Measurements from ENCODE around the gene CD59.

DNA sequence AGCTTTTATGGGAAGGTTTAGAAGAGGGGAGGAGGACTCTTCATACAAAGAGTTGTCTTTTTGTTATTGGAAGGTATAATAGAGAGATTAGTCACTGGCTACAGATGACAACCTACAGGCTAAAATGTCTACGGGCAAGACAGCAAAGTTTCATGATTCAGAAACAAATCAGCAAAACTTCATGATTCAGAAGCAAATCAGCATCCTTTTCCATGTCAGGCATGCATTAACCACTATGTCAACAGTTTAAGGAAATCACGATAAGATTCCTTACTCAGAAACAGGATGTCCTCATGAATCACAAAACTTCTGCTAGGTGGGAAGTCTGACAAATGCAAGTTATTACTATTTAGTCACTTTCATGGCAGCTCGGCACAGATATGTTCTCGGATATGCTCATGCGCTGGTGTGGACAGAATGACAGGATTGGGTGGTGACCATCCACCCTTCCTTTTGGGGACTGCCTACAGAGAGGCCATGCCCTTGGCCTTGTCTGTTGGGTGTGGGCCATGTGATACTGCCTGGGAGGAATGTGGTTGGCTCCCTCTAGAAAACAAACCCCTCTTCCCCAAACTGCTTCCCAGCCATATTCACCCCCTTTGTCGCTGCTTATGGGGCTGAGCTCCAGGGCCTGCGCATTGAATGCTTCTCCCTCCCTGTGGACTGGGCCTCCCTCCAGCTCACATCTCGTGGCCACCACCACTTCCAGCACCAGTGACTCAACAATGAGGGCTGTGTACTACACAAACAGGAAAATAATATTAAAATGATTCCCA, 45.7 kb downstream of the CD59 start:
- TF ChIP-seq, protein P1, sequence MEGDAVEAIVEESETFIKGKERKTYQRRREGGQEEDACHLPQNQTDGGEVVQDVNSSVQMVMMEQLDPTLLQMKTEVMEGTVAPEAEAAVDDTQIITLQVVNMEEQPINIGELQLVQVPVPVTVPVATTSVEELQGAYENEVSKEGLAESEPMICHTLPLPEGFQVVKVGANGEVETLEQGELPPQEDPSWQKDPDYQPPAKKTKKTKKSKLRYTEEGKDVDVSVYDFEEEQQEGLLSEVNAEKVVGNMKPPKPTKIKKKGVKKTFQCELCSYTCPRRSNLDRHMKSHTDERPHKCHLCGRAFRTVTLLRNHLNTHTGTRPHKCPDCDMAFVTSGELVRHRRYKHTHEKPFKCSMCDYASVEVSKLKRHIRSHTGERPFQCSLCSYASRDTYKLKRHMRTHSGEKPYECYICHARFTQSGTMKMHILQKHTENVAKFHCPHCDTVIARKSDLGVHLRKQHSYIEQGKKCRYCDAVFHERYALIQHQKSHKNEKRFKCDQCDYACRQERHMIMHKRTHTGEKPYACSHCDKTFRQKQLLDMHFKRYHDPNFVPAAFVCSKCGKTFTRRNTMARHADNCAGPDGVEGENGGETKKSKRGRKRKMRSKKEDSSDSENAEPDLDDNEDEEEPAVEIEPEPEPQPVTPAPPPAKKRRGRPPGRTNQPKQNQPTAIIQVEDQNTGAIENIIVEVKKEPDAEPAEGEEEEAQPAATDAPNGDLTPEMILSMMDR (IDR thresholded peaks at IDR 0.05; ENCODE audit: low read length) = no peak
- TF ChIP-seq EZH2phosphoT487 (IDR thresholded peaks at IDR 0.05; ENCODE audit: low read length) (no peak), EZH2 (optimal IDR thresholded peaks at IDR 0.05; ENCODE audit: low read depth, low read length) (no peak)
